Measurements from ENCODE around the gene PLEKHG4B. TPM values are rescaled to one million over a fixed set of nuclear protein-coding genes. Genes with fewer than 3 reads are reported as not detected.
"Not testable (repeated sequence)": the region's sequence is repeated elsewhere in the genome, so short reads cannot be mapped to it uniquely, and the experiment has no call there.

Gene PLEKHG4B
- total RNA-seq, 2 experiments from 2014 or later: not detected

- peak; percentile 15 for ATAC-seq
- ChIA-PET POLR2A (interaction anchor here (1.1 to 1.7 kb wide), 3 partner anchors 31 to 105 kb away, joined by 3 to 11 read pairs (median 6); partner anchors contain the start of gene PDCD6), CTCF (interaction anchor here (1.1 to 3.5 kb wide), 5 partner anchors 31 to 227 kb away, joined by 3 to 23 read pairs (median 4); partner anchors contain the start of gene PDCD6)
- Mint-ChIP-seq H3K4me1 (ENCODE audit: low read depth) (peaks cover 50% of the 10 kb centered on the region), H3K27ac (peak overlapping the region; percentile 94), H3K36me3 (ENCODE audit: low read depth) (peaks cover 27% of the 10 kb centered on the region), H3K9me3 (no peaks in the 10 kb centered on the region), H3K27me3 (no peaks in the 10 kb centered on the region), H3K4me3 (peak overlapping the region; percentile 92)
- intact Hi-C loops (cut with micrococcal nuclease): no loop called here
- no peak for TF ChIP-seq CTCF (IDR thresholded peaks at IDR 0.05)
- DNase-seq: peak; percentile 49
These were observed 127.5 kb downstream of the PLEKHG4B start for GRCh38 chr5:219460-219863.

- POLR2A ChIA-PET: interaction anchor here (1.5 to 1.7 kb wide), 2 partner anchors 32 to 51 kb away, joined by 6 to 11 read pairs; partner anchors contain the start of gene PDCD6
- no peak for TF ChIP-seq CTCF (IDR thresholded peaks at IDR 0.05)
- Mint-ChIP-seq H3K27me3 (no peaks in the 10 kb centered on the region), H3K36me3 (ENCODE audit: low read depth) (peaks cover 27% of the 10 kb centered on the region), H3K4me3 (peak overlapping the region; percentile 92), H3K27ac (peak overlapping the region; percentile 94), H3K9me3 (no peaks in the 10 kb centered on the region), H3K4me1 (ENCODE audit: low read depth) (peaks cover 46% of the 10 kb centered on the region)
- DNase-seq: peak; percentile 13
- no peak for ATAC-seq
- intact Hi-C loops (cut with micrococcal nuclease): no loop called here
- CTCF ChIA-PET: interaction anchor here (1.1 to 3.5 kb wide), 5 partner anchors 32 to 227 kb away, joined by 3 to 23 read pairs (median 4); partner anchors contain the start of gene PDCD6
These were observed 128.0 kb downstream of the PLEKHG4B start for GRCh38 chr5:219991-220390.

- H3K4me3 Mint-ChIP-seq; H3K9me3 Mint-ChIP-seq; DNase-seq; ATAC-seq; H3K27me3 Mint-ChIP-seq; intact Hi-C loops (cut with micrococcal nuclease); CTCF ChIA-PET: not testable (repeated sequence)
- Mint-ChIP-seq H3K4me1 (ENCODE audit: low read depth) (peaks cover 29% of the 10 kb centered on the region), H3K27ac (peak overlapping the region; percentile 82), H3K36me3 (ENCODE audit: low read depth) (peaks cover 30% of the 10 kb centered on the region)
- POLR2A ChIA-PET: interaction anchor here (1.1 kb wide), 1 partner anchor 126 kb away, joined by 3 read pairs; no protein-coding TSS in a partner anchor
These were observed 131.2 kb downstream of the PLEKHG4B start for GRCh38 chr5:222951-223715.

- Mint-ChIP-seq H3K36me3 (ENCODE audit: low read depth) (peaks cover 31% of the 10 kb centered on the region), H3K27me3 (no peaks in the 10 kb centered on the region), H3K27ac (no peak overlapping the region), H3K4me3 (no peak overlapping the region), H3K4me1 (ENCODE audit: low read depth) (peaks cover 29% of the 10 kb centered on the region), H3K9me3 (no peaks in the 10 kb centered on the region)
- ChIA-PET CTCF (no interaction called here), POLR2A (no interaction called here)
- TF ChIP-seq CTCF (IDR thresholded peaks at IDR 0.05): no peak
- DNase-seq: no peak
- ATAC-seq: no peak
- intact Hi-C loops (cut with micrococcal nuclease): no loop called here
These were observed 131.8 kb downstream of the PLEKHG4B start for GRCh38 chr5:223791-224190.

- intact Hi-C loops (cut with micrococcal nuclease): no loop called here
- peaks cover 27% of the 10 kb centered on the region for H3K4me1 Mint-ChIP-seq (ENCODE audit: low read depth)
- peak overlapping the region; percentile 44 for H3K27ac Mint-ChIP-seq
- no peaks in the 10 kb centered on the region for H3K9me3 Mint-ChIP-seq
- H3K36me3 Mint-ChIP-seq (ENCODE audit: low read depth): peaks cover 38% of the 10 kb centered on the region
- ChIA-PET CTCF (no interaction called here), POLR2A (no interaction called here)
- DNase-seq (no peak), ATAC-seq (no peak)
- H3K27me3 Mint-ChIP-seq: no peaks in the 10 kb centered on the region
- no peak for TF ChIP-seq CTCF (IDR thresholded peaks at IDR 0.05)
- no peak overlapping the region for H3K4me3 Mint-ChIP-seq
These were observed 133.4 kb downstream of the PLEKHG4B start for GRCh38 chr5:225334-225733.

- Mint-ChIP-seq H3K4me1 (ENCODE audit: low read depth) (peaks cover 11% of the 10 kb centered on the region), H3K36me3 (ENCODE audit: low read depth) (peaks cover 48% of the 10 kb centered on the region)
- DNase-seq; H3K27ac Mint-ChIP-seq; ATAC-seq; CTCF ChIA-PET; POLR2A ChIA-PET; H3K27me3 Mint-ChIP-seq; H3K4me3 Mint-ChIP-seq; H3K9me3 Mint-ChIP-seq; intact Hi-C loops (cut with micrococcal nuclease): not testable (repeated sequence)
These were observed 135.4 kb downstream of the PLEKHG4B start for GRCh38 chr5:227375-227774.

Measured in activated CD8-positive, alpha-beta T cell treated with anti-CD3 and anti-CD28 coated beads for 36 hours (primary cell).